Posterior vena cava (tissue), 2 donors: ENCODE results near the gene BUB1B. TPM values are rescaled to one million over a fixed set of nuclear protein-coding genes. Genes with fewer than 3 reads are reported as not detected.
"Not testable (repeated sequence)": the region's sequence is repeated elsewhere in the genome, so short reads cannot be mapped to it uniquely, and the experiment has no call there.

ENCODE experiments used
- DNase-seq: peaks from one replicate; pipeline ENCODE4 v3.0.0-alpha.2; 2020; ENCODE audit warnings: low spot score
- intact Hi-C, 2 donors: fragments of 100-400 bp; cut with DNase I; formaldehyde crosslinking; loops; one replicate each; pipeline versions ENCODE4 v1.14.1 to v1.14.2; 2022 to 2023
- total RNA-seq, 2 donors: library from RNA; stranded (reverse); fragmentation: NEBNext Ultra II Directional; extraction: Animal tissue kit (Norgen Biotek cat#: 25700); gene quantifications; one replicate each; pipeline ENCODE4 v1.2.1, GENCODE V29; 2021
- donor health status: DM: yes; HTN: yes; CAD: no.
- donor health status: DM: yes; HTN: yes; CAD: no.

BUB1B gene
- total RNA-seq, 2 donors from 2014 or later, result 0.86 to 1.2 TPM

DNA sequence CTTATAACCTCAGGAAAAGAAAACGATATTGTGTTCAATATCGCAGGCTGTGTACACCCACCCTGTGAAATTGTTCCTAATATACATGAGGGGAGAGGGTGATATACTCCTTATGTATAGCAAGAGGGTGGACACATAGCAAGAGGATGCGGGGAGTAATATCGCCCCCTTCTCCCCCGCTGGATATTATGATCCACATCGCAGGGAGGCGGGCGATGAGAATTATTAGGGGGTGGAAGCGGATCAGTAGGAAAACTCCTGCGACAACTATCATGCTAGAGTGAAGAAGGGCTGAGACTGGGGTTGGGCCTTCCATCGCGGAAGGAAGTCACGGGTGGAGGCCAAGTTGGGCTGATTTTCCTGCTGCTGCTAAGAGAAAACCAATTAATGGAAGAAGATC lies 27.3 kb upstream of the BUB1B start:
- no peak for DNase-seq
- intact Hi-C loops, result no loop called here

DNA sequence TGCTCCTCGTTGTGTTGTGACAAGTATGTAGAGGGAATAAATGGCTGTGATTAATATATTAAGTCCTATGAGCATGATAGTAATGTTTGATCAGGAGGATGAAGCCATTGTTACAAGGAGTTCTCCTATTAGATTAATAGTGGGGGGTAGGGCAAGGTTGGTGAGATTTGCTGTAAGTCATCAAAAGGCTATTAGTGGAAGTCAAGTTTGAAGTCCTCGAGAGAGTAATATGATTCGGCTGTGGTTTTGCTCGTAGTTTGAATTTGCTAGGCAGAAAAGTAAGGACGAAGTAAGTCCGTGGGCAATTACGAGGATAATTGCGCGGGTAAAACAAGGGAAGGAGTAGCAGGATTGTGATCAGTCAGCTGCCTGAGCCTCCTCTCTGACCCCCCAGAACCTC lies 26.0 kb upstream of the BUB1B start:
- intact Hi-C loops, result no loop called here
- DNase-seq, result no peak

DNA sequence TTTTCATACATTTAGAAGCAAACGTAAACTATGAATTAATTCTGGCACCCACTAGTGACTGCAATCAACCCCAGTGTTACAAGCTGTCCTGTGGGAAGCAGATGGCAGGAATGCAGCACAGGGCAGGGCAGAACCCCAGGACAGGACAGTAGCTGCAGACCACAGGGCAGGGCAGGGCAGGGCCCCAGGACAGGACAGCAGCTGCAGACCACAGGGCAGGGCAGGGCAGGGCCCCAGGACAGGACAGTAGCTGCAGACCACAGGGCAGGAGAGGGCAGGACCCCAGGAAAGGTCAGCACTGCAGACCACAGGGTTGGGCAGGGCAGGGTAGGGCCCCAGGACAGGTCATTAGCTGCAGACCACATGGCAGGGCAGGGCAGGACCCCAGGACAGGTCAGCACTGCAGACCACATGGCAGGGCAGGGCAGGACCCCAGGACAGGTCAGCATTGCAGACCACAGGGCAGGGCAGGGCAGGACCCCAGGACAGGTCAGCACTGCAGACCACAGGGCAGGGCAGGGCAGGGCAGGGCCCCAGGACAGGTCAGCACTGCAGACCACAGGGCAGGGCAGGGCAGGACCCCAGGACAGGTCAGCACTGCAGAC lies 24.9 kb upstream of the BUB1B start:
- intact Hi-C loops, DNase-seq: not testable (repeated sequence)

DNA sequence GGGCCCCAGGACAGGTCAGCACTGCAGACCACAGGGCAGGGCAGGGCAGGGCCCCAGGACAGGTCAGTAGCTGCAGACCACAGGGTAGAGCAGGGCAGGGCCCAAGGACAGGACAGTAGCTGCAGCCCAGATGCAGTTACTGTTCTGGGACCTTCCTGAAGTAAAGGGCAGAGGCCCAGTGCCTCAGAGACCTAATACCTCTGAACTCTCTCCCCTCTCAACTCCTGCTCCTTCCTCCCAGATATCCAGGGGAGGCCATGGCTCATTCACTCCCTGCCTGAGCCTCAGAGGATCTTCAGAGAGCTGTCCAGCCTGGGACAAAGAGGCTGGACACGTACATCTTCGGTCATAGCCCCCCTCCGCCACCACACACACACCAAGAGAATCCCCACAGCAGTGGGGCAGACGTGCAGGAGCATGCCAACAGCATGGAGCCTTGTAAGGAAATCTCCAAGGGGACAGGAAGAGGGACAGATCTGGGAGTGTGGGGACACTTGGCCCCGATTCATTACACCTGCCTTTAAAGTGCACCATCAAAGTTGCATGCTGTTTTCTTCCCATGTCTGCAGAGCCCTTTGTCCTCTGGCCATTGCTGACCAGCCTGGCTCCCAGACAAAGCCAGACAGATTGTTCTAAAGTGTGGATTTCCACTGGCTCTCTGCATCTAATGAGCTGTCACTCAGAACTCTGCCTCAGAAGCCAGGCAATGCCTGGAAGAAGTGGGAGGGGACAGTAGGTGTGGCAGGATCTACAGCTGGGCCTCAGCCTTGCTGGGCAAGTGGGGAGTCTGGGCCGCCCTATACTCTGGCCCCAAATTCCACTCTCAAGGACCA lies 24.2 kb upstream of the BUB1B start:
- intact Hi-C loops, result no loop called here
- no peak for DNase-seq

DNA sequence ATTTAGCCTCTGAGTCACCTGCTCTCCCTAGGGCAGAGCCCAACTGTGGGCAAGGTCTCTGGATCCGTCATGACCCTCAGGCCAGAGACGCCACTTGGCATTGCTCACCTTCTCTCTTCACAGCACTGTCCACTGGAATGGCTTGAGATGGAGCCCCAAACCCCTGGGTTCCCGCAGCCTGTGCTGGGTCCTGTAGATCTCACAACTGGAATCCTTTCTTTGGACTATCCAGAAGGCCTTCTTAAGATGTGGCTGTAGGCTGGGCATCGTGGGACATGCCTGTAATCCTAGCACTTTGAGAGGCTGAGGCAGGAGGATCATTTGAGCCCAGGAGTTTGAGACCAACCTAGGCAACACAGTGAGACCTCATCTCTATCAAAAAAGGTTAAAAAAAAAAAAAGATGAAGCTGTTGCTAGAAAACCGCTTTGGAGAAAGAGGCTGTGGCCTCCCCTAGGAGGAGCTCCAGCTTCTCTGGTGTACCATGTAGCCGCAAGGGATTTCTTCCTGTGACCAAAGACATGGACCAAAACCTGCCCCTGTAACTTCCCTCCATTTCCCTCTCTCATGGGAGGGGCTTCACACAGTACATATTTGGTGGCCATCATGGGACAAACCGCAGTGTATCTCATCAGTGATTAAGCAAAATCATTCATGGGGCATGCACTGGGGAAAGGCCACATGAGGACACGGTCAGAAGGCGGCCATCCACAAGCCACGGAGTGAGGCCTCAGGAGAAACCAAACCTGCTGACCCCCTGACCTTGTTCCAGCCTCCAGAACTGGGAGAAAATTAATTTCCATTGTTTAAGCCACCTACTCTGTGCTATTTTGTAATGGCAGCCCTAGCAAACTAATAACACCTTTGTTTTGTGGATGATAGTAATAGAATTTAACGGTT lies 23.3 kb upstream of the BUB1B start:
- no peak for DNase-seq
- intact Hi-C loops, result no loop called here

DNA sequence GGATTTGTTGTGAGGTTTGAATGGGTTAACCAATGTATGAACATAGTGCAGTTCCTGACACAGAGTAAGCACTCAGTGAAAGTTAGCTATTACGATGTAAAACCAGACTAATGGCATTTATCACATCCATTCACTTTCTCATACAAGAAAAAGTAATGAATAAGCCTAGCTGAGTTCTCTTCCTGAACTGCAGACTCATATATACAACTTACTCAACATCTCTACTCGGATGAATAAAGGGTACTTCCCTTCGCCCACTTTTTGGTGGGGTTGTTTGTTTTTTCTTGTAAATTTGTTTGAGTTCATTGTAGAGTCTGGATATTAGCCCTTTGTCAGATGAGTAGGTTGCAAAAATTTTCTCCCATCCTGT lies 22.7 kb upstream of the BUB1B start:
- intact Hi-C loops, result not testable (repeated sequence)

DNA sequence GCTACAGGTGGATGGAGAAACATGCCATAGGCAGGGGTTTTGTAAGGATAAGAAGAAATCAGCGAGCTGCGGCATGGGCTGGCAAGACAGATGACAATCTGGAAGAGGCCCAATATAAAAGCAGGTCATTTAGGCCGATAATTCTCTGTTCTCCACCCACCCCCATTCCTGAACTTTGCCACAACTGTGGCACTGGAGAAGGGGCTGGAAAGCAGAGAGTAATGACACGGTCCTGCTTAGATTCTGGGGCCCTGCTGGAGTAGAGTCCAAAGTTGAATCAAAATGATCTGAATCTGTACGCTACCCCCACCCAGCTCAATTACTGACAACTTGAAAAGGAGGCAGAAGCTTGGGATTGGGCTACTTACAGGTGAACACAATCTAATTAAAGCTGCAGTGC lies 18.4 kb upstream of the BUB1B start:
- no peak for DNase-seq
- intact Hi-C loops, result no loop called here

More for the DNA sequence above, 22.7 kb upstream of the BUB1B start:
- not testable (repeated sequence) for DNase-seq

DNA sequence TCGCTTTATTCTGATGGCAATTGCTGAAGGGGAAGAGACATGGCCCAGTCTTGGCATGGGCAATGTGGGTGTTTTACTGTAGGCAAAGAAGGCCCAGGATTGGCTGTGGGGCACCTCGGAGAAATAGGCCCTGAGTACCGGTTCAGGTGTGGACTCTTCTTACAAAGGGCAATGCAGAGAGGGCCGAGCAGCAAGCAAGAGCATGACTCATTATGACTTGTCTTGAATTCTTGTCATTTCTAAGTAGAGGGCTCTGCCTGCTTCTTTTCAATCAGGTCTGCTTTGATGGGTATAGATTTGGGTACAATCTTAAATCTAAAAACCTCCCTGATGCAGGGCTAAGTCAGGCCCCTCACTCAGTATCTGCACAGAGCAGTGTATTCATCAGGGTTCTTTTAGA lies 14.8 kb upstream of the BUB1B start:
- DNase-seq, result no peak
- intact Hi-C loops, result no loop called here

DNA sequence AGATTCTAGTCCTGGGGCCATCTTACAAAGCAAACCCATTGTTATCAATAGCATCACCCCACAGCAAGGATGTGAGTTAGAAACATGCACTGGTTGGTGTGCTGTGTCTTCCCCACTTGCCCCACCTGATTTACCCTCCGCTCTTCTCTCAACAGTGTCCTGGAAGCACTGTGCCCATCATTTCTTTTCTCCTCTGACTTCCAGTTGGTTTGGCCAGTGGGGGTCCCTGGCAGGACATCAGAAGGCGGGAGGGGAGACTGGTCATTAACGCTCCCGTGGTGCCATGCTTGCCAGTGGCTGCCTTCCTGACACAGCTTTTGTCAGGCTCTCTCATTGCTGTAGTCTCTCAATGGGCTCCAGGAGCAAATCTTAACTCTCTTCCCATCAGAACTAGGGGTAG lies 11.5 kb upstream of the BUB1B start:
- no peak for DNase-seq
- intact Hi-C loops, result no loop called here

DNA sequence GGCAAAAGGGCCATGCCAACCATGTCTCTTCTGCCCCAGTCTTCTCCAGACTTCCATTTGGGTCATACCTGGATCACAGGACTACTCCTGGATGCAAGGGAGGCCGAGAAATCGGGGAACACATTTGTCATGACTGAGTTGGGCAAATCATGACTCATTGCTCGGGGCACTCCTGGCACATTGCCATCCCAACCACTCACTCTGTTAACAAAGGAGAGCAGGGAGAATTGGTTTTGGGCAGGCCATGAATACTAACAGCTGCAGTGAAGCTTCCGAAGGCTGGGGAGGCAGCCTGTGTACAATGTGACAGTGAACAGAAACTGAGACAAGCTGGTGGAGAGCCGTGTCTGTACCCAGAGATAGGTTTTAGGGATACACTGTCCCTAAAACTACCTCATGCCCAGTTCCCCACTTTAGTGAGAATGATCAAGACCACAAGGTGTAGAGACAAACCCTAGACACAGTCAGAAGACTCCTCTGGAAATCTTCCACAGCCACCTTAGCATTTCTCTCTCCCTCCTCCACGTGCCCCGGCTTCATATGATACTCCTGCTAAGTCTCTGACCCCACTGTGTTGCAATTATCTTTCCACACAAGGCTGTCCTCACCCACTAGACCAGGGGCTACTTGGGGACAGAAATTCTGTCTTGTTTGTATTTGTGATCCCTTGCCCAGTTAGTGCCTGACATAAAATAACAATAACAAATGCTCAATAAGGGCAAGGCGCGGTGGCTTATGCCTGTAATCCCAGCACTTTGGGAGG lies 10.5 kb upstream of the BUB1B start:
- no peak for DNase-seq
- intact Hi-C loops, result no loop called here

DNA sequence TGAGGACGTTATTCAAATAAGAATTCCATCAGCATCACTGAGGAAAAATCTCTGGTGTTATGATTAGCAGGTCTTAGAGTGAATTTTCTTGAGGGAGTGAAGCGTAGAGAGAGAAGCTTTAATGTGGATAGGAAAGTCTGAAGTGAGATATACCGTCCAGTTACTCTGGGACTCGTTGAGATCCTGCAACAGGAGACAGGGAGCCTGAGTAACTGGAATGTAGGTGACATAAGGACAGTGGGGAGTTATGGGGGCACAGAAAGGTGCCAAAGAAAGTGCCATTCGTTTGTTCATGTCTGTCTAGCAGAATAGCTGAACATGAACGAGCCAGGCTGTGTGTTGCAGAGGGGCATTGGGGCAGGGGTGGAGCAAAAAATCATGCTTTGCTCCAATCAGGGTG lies 9.4 kb upstream of the BUB1B start:
- no peak for DNase-seq
- intact Hi-C loops, result no loop called here

DNA sequence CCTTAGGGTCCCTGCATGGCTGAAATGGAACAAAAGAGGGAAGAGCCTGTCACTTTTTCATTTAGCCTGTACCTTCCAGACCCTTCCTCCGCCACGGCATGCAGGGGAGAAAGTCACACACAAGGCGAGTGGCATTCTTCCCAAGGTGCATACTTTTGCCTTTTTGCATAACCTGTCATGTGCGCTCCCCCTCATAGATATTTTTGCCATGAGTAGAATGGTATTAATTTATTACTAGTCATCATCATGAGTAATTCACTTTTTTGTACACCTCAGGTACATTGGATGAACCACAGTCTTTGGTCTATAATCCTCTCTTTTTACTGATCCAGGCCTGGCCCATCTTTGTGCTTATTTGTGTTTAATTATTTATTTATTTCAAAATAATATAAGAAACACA lies 8.9 kb upstream of the BUB1B start:
- intact Hi-C loops, result no loop called here

DNA sequence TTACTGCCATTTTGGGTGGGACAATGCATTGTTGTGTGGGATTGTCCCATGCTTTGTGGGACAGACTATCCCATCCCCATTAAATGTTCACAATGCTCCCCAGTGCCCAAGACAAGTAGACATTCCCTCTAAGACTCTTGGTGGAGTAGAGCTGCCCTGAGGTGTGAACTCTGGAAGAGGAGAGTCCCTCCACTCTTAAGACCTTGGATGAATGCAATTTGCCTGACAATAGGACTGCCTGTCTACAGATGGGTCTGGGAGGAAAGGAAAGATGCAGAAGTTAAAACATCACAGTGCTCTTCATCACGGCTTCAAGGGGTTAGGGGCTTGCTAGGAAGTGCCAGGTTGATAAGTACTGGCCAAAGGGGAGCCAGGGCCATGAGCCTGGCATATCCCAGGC lies 6.0 kb upstream of the BUB1B start:
- intact Hi-C loops, DNase-seq: not testable (repeated sequence)

More for the DNA sequence above, 8.9 kb upstream of the BUB1B start:
- no peak for DNase-seq

DNA sequence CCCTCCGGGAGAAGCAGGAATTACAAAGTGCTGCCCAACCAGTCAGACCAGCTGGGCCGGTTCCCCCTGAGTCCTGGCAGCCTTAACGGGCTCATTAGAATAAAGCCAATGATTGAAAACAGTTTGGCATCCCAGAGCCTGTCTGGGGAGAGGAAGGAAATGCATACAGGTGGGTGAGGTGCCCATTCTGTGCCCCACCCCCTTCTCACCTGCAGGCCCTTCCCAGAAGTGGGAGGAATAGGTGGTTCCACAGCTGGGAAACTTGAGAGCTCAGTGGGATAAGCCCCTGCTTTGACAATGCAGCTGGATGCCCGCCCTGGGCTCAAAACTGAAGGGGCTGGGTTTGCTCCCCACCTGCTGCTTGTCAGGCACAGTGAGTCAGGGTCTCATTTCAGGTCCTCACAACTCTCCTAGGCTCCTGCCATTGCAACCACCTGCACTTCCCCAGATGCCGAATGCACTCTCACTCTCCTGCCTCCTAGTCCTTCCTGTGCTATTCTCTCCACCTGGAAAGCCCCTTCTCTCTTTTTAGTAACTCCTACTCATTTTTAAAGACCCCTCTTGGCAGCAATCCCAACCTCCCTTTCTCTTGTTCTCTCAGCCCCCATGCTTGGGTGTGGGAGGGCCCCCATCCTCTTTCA lies 5.5 kb upstream of the BUB1B start:
- intact Hi-C loops, result no loop called here
- no peak for DNase-seq

DNA sequence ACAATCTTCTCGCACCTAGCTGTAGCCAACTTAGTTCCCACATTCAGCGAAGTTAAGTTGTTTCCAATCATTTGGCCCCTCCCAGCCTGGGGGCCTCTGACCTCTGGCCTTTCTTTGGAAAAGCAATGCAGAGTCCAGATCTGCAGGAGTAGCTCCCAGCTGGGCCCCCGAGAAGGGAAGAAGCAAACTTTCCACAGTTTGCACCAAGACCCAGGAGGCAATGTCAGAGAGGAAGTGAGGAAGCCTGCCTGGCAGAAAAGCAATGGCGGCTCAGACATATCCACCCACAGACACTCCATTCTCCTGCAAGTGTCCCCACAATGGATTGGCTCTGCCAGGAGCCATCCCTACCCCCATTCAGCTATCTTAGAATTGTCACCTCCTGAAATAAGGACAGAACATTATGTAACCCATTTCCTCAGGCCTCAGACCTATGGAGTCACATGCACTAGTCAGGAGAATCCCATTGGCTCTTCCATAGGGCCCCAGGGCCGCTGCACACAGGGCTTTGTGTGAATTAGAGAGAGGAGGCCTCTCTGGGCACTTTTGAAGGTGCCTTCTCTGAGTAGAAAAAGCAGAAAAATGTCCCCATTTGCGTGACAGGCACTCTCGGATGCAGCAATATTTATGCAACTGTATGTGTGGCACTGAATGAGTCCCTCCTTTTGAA lies 3.0 kb upstream of the BUB1B start:
- intact Hi-C loops, result no loop called here
- no peak for DNase-seq

DNA sequence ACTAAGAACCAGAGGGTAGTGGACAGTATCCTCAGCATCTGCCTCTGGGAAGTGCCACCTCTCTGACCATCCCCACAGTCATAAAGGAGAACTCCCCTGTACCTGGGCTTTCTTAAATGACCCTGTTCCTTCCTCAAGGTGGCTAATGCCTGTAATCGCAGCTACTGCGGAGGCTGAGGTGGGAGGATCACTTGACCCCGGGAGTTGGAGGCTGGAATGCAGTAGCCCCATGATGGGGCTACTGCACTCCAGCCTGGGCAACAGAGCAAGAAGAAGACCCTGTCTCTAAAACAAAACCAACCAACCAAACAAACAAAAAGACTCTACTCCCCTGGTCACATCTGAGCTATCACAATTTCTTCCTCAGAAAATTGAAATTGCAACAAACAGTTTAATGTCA lies 848 bp upstream of the BUB1B start:
- intact Hi-C loops, result no loop called here
- no peak for DNase-seq

DNA sequence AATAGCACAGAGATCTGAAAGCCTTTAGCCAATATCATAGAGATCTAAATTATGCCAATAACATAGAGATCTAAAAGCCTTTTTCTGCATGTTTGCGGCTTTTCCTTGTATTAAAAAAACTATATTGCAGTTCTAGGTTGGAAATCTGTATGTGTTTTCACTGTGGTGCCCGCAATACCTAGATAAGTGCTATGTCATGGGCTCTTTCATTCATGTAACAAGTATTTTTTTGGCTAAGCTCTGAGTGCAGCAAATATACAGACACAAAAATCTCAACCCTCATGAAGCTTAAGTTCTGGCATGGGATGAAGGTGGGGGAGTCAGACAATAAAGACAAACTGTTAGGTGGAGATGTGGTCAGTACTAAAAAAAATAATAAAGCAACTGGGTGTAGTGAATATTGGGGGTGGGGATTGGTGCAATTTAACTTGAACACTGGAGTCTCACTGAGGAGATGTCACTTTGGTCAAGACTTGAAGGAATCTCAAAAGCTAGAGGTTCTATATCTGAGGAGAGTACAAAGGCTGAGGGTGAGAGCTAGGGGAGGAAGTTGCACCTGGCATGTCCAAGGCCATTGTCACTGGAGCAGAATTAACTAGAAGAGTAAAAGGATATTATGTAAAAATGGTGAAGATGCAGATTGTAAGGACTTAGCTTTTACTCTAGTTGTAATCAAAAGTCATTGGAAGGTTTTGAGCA lies 973 bp downstream of the BUB1B start:
- no peak for DNase-seq

DNA sequence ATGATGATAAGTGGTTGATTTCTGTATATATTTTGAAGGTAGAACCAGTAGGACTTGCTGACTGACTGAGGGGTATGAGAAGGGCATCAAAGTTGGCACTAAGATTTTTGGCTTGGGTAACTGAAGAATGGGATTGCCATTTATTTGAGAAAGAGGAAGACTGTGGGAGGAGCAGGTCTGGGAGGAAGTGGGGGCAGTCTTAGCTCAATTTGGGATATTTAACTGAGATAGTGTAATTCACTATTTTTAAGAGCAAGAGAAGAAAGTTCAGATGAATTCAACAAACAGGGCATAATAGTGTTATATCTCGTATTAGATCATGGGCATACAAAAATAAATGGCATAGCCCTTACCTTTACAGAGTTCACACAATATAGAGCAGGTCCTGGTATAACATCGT lies 1.7 kb downstream of the BUB1B start:
- no peak for DNase-seq
- intact Hi-C loops, result no loop called here

More for the DNA sequence above, 973 bp downstream of the BUB1B start:
- intact Hi-C loops, result no loop called here
